HG03469 (cell line): ENCODE measurements around the gene SIN3B.
"Not testable (repeated sequence)": the region's sequence is repeated elsewhere in the genome, so short reads cannot be mapped to it uniquely, and the experiment has no call there.

Experiments
- ATAC-seq: cut with Tn5 transposase; IDR thresholded peaks from one replicate; pipeline ENCODE4 v1.9.1; 2021; ENCODE audit warnings: mild to moderate bottlenecking, moderate library complexity, moderate number of reproducible peaks; ENCODE audit not compliant: unreplicated experiment

SIN3B gene

GRCh38 chr19:16868423-16869130 is 39.4 kb downstream of the SIN3B start:
- no peak for ATAC-seq

GRCh38 chr19:16869331-16869972 is 40.3 kb downstream of the SIN3B start:
- no peak for ATAC-seq

- no peak for ATAC-seq
These were observed 42.7 kb downstream of the SIN3B start for GRCh38 chr19:16871871-16872270.

GRCh38 chr19:16872728-16873127 is 43.5 kb downstream of the SIN3B start:
- ATAC-seq, result no peak

GRCh38 chr19:16873594-16873993 is 44.4 kb downstream of the SIN3B start:
- no peak for ATAC-seq

- no peak for ATAC-seq
These were observed 45.2 kb downstream of the SIN3B start for GRCh38 chr19:16874250-16874977.

- ATAC-seq, result not testable (repeated sequence)
These were observed 45.7 kb downstream of the SIN3B start for GRCh38 chr19:16874978-16875299.

GRCh38 chr19:16875584-16876555 is 46.7 kb downstream of the SIN3B start:
- ATAC-seq, result no peak

- no peak for ATAC-seq
These were observed 47.7 kb downstream of the SIN3B start for GRCh38 chr19:16876904-16877361.

- ATAC-seq, result no peak
These were observed 48.4 kb downstream of the SIN3B start for GRCh38 chr19:16877581-16877980.

GRCh38 chr19:16878181-16878965 is 49.2 kb downstream of the SIN3B start:
- no peak for ATAC-seq

GRCh38 chr19:16880884-16881554 is 51.8 kb downstream of the SIN3B start:
- no peak for ATAC-seq

GRCh38 chr19:16882146-16882545 is 52.9 kb downstream of the SIN3B start:
- no peak for ATAC-seq

GRCh38 chr19:16883522-16883921 is 54.3 kb downstream of the SIN3B start:
- no peak for ATAC-seq

GRCh38 chr19:16885166-16885565 is 56.0 kb downstream of the SIN3B start:
- no peak for ATAC-seq

GRCh38 chr19:16886305-16886880 is 57.2 kb downstream of the SIN3B start:
- no peak for ATAC-seq

GRCh38 chr19:16887353-16888265 is 58.4 kb downstream of the SIN3B start:
- ATAC-seq, result no peak
